HG03439 (cell line): ENCODE results near the gene UBE2F.
"Not testable (repeated sequence)": the region's sequence is repeated elsewhere in the genome, so short reads cannot be mapped to it uniquely, and the experiment has no call there.

Experiments
- ATAC-seq: cut with Tn5 transposase; IDR thresholded peaks from one replicate; pipeline ENCODE4 v1.9.1; 2021; ENCODE audit warnings: mild to moderate bottlenecking, moderate library complexity; ENCODE audit not compliant: unreplicated experiment

The UBE2F gene

GRCh38 chr2:238013806-238014205 is 47.0 kb downstream of the UBE2F start:
- ATAC-seq = no peak

GRCh38 chr2:238015705-238016104 is 48.9 kb downstream of the UBE2F start:
- no peak for ATAC-seq

GRCh38 chr2:238016526-238016925 is 49.7 kb downstream of the UBE2F start:
- ATAC-seq = no peak

GRCh38 chr2:238019962-238020361 is 53.1 kb downstream of the UBE2F start:
- no peak for ATAC-seq

GRCh38 chr2:238020816-238021215 is 54.0 kb downstream of the UBE2F start:
- ATAC-seq = no peak

- ATAC-seq = no peak
Measured at GRCh38 chr2:238021327-238021726, 54.5 kb downstream of the UBE2F start.

GRCh38 chr2:238022594-238023157 is 55.9 kb downstream of the UBE2F start:
- ATAC-seq = no peak

- ATAC-seq = no peak
Measured at GRCh38 chr2:238023608-238024007, 56.8 kb downstream of the UBE2F start.

- ATAC-seq = no peak
Measured at GRCh38 chr2:238024986-238025385, 58.2 kb downstream of the UBE2F start.

- no peak for ATAC-seq
Measured at GRCh38 chr2:238025741-238026360, 59.0 kb downstream of the UBE2F start.

GRCh38 chr2:238027058-238027457 is 60.2 kb downstream of the UBE2F start:
- ATAC-seq = no peak

GRCh38 chr2:238027591-238028415 is 61.0 kb downstream of the UBE2F start:
- ATAC-seq = no peak

GRCh38 chr2:238029853-238030252 is 63.0 kb downstream of the UBE2F start:
- no peak for ATAC-seq

- ATAC-seq = no peak
Measured at GRCh38 chr2:238030422-238031155, 63.8 kb downstream of the UBE2F start.

- no peak for ATAC-seq
Measured at GRCh38 chr2:238031751-238032150, 64.9 kb downstream of the UBE2F start.

- no peak for ATAC-seq
Measured at GRCh38 chr2:238032755-238033337, 66.0 kb downstream of the UBE2F start.

- ATAC-seq = not testable (repeated sequence)
Measured at GRCh38 chr2:238033991-238034390, 67.2 kb downstream of the UBE2F start.

- no peak for ATAC-seq
Measured at GRCh38 chr2:238038203-238038602, 71.4 kb downstream of the UBE2F start.

- ATAC-seq = no peak
Measured at GRCh38 chr2:238039151-238039550, 72.3 kb downstream of the UBE2F start.

GRCh38 chr2:238039985-238040384 is 73.2 kb downstream of the UBE2F start:
- ATAC-seq = no peak

- ATAC-seq = no peak
Measured at GRCh38 chr2:238040918-238041317, 74.1 kb downstream of the UBE2F start.
